ENCODE data around the gene DDIT3. TPM values are rescaled to one million over a fixed set of nuclear protein-coding genes. Genes with fewer than 3 reads are reported as not detected.
"Not testable (repeated sequence)": the region's sequence is repeated elsewhere in the genome, so short reads cannot be mapped to it uniquely, and the experiment has no call there.

The DDIT3 gene
- total and polyA plus RNA-seq, 5 donors: 21.8 to 54.6 (median 22.3) TPM

GRCh38 chr12:57524814-57525614 lies 4.7 kb upstream of the DDIT3 start:
- ATAC-seq (no peak), DNase-seq (peak in 1 of 3 donors; percentile 71)
- Histone ChIP-seq H3K4me1 (ENCODE audit: control insufficient read depth, insufficient read depth, low read length) (peaks cover 10% of the 10 kb centered on the region), H3K9me3 (ENCODE audit: control insufficient read depth, low read length) (no peaks in the 10 kb centered on the region), H3K27ac (ENCODE audit: low read length) (no peak overlapping the region), H3K4me3 (ENCODE audit: low read length) (no peak overlapping the region), H3K27me3 (ENCODE audit: control insufficient read depth, insufficient read depth) (no peaks in the 10 kb centered on the region)
- WGBS: 64% methylated on average over 11 of the region's 11 CpGs
- intact Hi-C loops (cut with DNase I): no loop called here

- intact Hi-C loops (cut with DNase I): no loop called here
- no peak for ATAC-seq
- Histone ChIP-seq H3K9me3 (ENCODE audit: control insufficient read depth, low read length) (no peaks in the 10 kb centered on the region), H3K27ac (ENCODE audit: low read length) (peak overlapping the region; percentile 65), H3K4me3 (ENCODE audit: low read length) (peak overlapping the region; percentile 91), H3K4me1 (ENCODE audit: control insufficient read depth, insufficient read depth, low read length) (peaks cover 10% of the 10 kb centered on the region), H3K27me3 (ENCODE audit: control insufficient read depth, insufficient read depth) (no peaks in the 10 kb centered on the region)
- no peak for DNase-seq
- 61% methylated on average over 14 of the region's 14 CpGs for WGBS
Observed at GRCh38 chr12:57523706-57524614, 3.6 kb upstream of the DDIT3 start.

- no peaks in the 10 kb centered on the region for H3K9me3 ChIP-seq (ENCODE audit: control insufficient read depth, low read length)
- H3K27ac ChIP-seq (ENCODE audit: low read length): peak overlapping the region; percentile 90
- ATAC-seq: peak in 1 of 2 donors; percentile 1
- H3K27me3 ChIP-seq (ENCODE audit: control insufficient read depth, insufficient read depth): no peaks in the 10 kb centered on the region
- DNase-seq: peak; percentile 70 to 88 (median 84)
- intact Hi-C loops (cut with DNase I): no loop called here
- peaks cover 10% of the 10 kb centered on the region for H3K4me1 ChIP-seq (ENCODE audit: control insufficient read depth, insufficient read depth, low read length)
- peak overlapping the region; percentile 91 for H3K4me3 ChIP-seq (ENCODE audit: low read length)
- under 1% methylated on average over 38 of the region's 38 CpGs for WGBS
Observed at GRCh38 chr12:57522887-57523705, 2.8 kb upstream of the DDIT3 start.

GRCh38 chr12:57522011-57522886 lies 1.9 kb upstream of the DDIT3 start, which contains the start of gene MBD6:
MBD6 (plus strand) TSS chr12:57522824; CDS start chr12:57524304, 1,480 bp downstream.
- intact Hi-C loops (cut with DNase I): no loop called here
- no peaks in the 10 kb centered on the region for H3K27me3 ChIP-seq (ENCODE audit: control insufficient read depth, insufficient read depth)
- H3K27ac ChIP-seq (ENCODE audit: low read length): peak within 1 kb of the TSS; percentile 90
- peaks cover 12% of the 10 kb centered on the region for H3K4me1 ChIP-seq (ENCODE audit: control insufficient read depth, insufficient read depth, low read length)
- ATAC-seq: peak; percentile 43 to 46
- under 1% methylated on average over 57 of the region's 57 CpGs for WGBS
- no peaks in the 10 kb centered on the region for H3K9me3 ChIP-seq (ENCODE audit: control insufficient read depth, low read length)
- peak; percentile 93 to 97 (median 97) for DNase-seq
- peak within 1 kb of the TSS; percentile 91 for H3K4me3 ChIP-seq (ENCODE audit: low read length)

GRCh38 chr12:57521525-57522010 lies 1.3 kb upstream of the DDIT3 start:
- intact Hi-C loops (cut with DNase I): no loop called here
- WGBS: 34% methylated on average over 17 of the region's 17 CpGs
- peak overlapping the region; percentile 90 for H3K27ac ChIP-seq (ENCODE audit: low read length)
- ATAC-seq (no peak), DNase-seq (peak; percentile 57 to 78 (median 74))
- peaks cover 12% of the 10 kb centered on the region for H3K4me1 ChIP-seq (ENCODE audit: control insufficient read depth, insufficient read depth, low read length)
- peak overlapping the region; percentile 91 for H3K4me3 ChIP-seq (ENCODE audit: low read length)
- H3K27me3 ChIP-seq (ENCODE audit: control insufficient read depth, insufficient read depth): no peaks in the 10 kb centered on the region
- H3K9me3 ChIP-seq (ENCODE audit: control insufficient read depth, low read length): no peaks in the 10 kb centered on the region

- Histone ChIP-seq H3K27ac (ENCODE audit: low read length) (peak overlapping the region; percentile 94), H3K27me3 (ENCODE audit: control insufficient read depth, insufficient read depth) (no peaks in the 10 kb centered on the region), H3K9me3 (ENCODE audit: control insufficient read depth, low read length) (no peaks in the 10 kb centered on the region), H3K4me3 (ENCODE audit: low read length) (peak overlapping the region; percentile 72), H3K4me1 (ENCODE audit: control insufficient read depth, insufficient read depth, low read length) (peaks cover 12% of the 10 kb centered on the region)
- under 1% methylated on average over 8 of the region's 8 CpGs for WGBS
- DNase-seq: no peak
- intact Hi-C loops (cut with DNase I): no loop called here
- no peak for ATAC-seq
Observed at GRCh38 chr12:57519796-57520052, 590 bp downstream of the DDIT3 start.

GRCh38 chr12:57518920-57519795 lies 1.2 kb downstream of the DDIT3 start:
- Histone ChIP-seq H3K9me3 (ENCODE audit: control insufficient read depth, low read length) (no peaks in the 10 kb centered on the region), H3K27ac (ENCODE audit: low read length) (peak overlapping the region; percentile 94), H3K27me3 (ENCODE audit: control insufficient read depth, insufficient read depth) (no peaks in the 10 kb centered on the region), H3K4me1 (ENCODE audit: control insufficient read depth, insufficient read depth, low read length) (peaks cover 11% of the 10 kb centered on the region), H3K4me3 (ENCODE audit: low read length) (peak overlapping the region; percentile 72)
- WGBS: 23% methylated on average over 7 of the region's 7 CpGs
- peak; percentile 64 to 67 (median 64) for DNase-seq
- intact Hi-C loops (cut with DNase I): no loop called here
- ATAC-seq: peak in 1 of 2 donors; percentile 0

- intact Hi-C loops (cut with DNase I): no loop called here
- ATAC-seq: no peak
- WGBS: 55% methylated on average over 8 of the region's 8 CpGs
- no peaks in the 10 kb centered on the region for H3K9me3 ChIP-seq (ENCODE audit: control insufficient read depth, low read length)
- peak overlapping the region; percentile 72 for H3K4me3 ChIP-seq (ENCODE audit: low read length)
- peak overlapping the region; percentile 56 for H3K27ac ChIP-seq (ENCODE audit: low read length)
- no peaks in the 10 kb centered on the region for H3K27me3 ChIP-seq (ENCODE audit: control insufficient read depth, insufficient read depth)
- DNase-seq: no peak
- H3K4me1 ChIP-seq (ENCODE audit: control insufficient read depth, insufficient read depth, low read length): peaks cover 7% of the 10 kb centered on the region
Observed at GRCh38 chr12:57518176-57518919, 2.0 kb downstream of the DDIT3 start.

- intact Hi-C loops (cut with DNase I): not testable (repeated sequence)
- 85% methylated on average over 10 of the region's 10 CpGs for WGBS
Observed at GRCh38 chr12:57517718-57518117, 2.6 kb downstream of the DDIT3 start.

More at GRCh38 chr12:57517718-57518117, 2.6 kb downstream of the DDIT3 start:
- peak overlapping the region; percentile 72 for H3K4me3 ChIP-seq (ENCODE audit: low read length)
- ATAC-seq; H3K4me1 ChIP-seq (ENCODE audit: control insufficient read depth, insufficient read depth, low read length); DNase-seq; H3K9me3 ChIP-seq (ENCODE audit: control insufficient read depth, low read length); H3K27me3 ChIP-seq (ENCODE audit: control insufficient read depth, insufficient read depth): not testable (repeated sequence)
- peak overlapping the region; percentile 56 for H3K27ac ChIP-seq (ENCODE audit: low read length)

Data from right cardiac atrium (tissue), 5 donors.